Measurements from ENCODE around the gene RBPJ. TPM values are rescaled to one million over a fixed set of nuclear protein-coding genes. Genes with fewer than 3 reads are reported as not detected.

The RBPJ gene
- total and polyA plus RNA-seq, 12 donors: 10.1 to 59.1 (median 38.1) TPM

DNA sequence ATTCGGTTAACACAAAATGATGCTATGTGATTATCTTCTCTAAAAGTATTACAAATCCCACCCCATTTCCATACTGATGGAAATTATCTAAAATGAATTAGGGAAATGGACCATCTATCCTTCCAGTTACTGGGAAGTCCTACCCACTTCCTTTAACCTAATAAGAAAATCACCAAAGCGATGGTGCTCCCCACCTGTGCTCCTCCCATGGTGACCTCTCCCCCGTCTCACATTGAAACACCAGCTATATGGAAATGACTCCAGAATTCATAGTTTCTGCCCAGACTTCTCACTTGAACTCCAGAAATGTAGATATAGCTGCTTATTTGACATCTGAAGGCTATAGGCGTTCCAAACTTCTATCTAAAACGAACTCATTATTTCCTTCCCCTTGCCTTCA, 121.0 kb downstream of the RBPJ start:
- peaks cover 0 to 14% (median 4%) of the 10 kb centered on the region in 11 donors for H3K9me3 ChIP-seq
- ATAC-seq (no peak), DNase-seq (no peak)
- intact Hi-C loops (cut with DNase I): no loop called here
- H3K27me3 ChIP-seq: no peaks in the 10 kb centered on the region
- H3K4me3 ChIP-seq: no peak overlapping the region
- 98 to 99% methylated on average over 5 of the region's 5 CpGs for WGBS, 2 donors
- H3K4me1 ChIP-seq: peaks cover 0 to 9% (median 0%) of the 10 kb centered on the region in 9 donors
- TF ChIP-seq, protein P1, sequence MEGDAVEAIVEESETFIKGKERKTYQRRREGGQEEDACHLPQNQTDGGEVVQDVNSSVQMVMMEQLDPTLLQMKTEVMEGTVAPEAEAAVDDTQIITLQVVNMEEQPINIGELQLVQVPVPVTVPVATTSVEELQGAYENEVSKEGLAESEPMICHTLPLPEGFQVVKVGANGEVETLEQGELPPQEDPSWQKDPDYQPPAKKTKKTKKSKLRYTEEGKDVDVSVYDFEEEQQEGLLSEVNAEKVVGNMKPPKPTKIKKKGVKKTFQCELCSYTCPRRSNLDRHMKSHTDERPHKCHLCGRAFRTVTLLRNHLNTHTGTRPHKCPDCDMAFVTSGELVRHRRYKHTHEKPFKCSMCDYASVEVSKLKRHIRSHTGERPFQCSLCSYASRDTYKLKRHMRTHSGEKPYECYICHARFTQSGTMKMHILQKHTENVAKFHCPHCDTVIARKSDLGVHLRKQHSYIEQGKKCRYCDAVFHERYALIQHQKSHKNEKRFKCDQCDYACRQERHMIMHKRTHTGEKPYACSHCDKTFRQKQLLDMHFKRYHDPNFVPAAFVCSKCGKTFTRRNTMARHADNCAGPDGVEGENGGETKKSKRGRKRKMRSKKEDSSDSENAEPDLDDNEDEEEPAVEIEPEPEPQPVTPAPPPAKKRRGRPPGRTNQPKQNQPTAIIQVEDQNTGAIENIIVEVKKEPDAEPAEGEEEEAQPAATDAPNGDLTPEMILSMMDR (IDR thresholded peaks at IDR 0.05): no peak
- peaks cover 0 to 20% (median 3%) of the 10 kb centered on the region in 9 donors for H3K36me3 ChIP-seq
- H3K27ac ChIP-seq: no peak overlapping the region

DNA sequence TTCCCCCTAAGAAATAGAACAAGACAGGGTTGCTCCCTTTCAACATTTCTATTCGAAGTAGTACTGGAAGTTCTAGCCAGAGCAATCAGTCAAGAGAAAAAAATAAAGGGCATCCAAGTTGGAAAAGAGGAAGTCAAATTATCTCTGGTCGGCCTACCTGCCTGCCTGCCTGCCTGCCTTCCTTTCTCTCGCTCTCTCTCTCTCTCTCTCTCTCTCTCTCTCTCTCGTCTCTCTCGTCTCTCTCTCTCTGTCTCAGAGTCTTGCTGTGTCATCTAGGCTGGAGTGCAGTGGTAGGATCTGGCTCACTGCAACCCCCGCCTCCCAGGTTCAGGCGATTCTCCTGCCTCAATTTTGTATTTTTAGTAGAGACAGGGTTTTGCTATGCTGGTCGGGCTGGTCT, 126.6 kb downstream of the RBPJ start:
- Histone ChIP-seq H3K27me3 (no peaks in the 10 kb centered on the region), H3K27ac (no peak overlapping the region), H3K36me3 (no peaks in the 10 kb centered on the region), H3K9me3 (peaks cover 0 to 14% (median 4%) of the 10 kb centered on the region in 11 donors), H3K4me1 (no peaks in the 10 kb centered on the region), H3K4me3 (no peak overlapping the region)
- intact Hi-C loops (cut with DNase I): no loop called here
- ATAC-seq: no peak
- TF ChIP-seq, protein P1 (IDR thresholded peaks at IDR 0.05): no peak
- 69 to 87% methylated on average over 6 to 8 of the region's 8 CpGs for WGBS, 2 donors
- no peak for DNase-seq

DNA sequence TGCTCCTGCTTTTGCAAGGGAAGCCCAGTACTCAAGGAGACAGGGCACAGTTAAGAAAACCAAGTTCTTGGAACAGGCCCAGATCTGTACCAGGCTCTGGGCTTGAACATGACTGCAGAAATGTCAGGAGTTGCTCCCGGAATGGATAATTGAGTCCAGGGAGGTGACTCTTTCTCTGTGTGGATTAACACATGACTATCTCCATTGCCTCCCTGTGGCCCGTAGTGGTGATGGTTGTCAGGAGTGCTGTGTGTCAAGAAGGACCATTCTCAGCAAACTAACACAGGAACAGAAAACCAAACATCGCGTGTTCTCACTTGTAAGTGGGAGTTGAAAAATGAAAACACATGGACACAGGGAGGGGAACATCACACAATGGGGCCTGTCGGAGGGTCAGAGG, 129.6 kb downstream of the RBPJ start:
- H3K4me3 ChIP-seq: no peak overlapping the region
- H3K27me3 ChIP-seq: peaks cover 0 to 2% (median 0%) of the 10 kb centered on the region in 7 donors
- DNase-seq: no peak
- 79 to 83% methylated on average over 5 of the region's 5 CpGs for WGBS, 2 donors
- ATAC-seq: no peak
- TF ChIP-seq, protein P1 (IDR thresholded peaks at IDR 0.05): no peak
- H3K9me3 ChIP-seq: peaks cover 0 to 10% (median 0%) of the 10 kb centered on the region in 11 donors
- H3K36me3 ChIP-seq: no peaks in the 10 kb centered on the region
- H3K27ac ChIP-seq: no peak overlapping the region
- no peaks in the 10 kb centered on the region for H3K4me1 ChIP-seq
- intact Hi-C loops (cut with DNase I): loop anchor here in 3 of 10 donors (10.0 kb wide), 3 partner anchors 124 to 564 kb away; no protein-coding TSS in a partner anchor

DNA sequence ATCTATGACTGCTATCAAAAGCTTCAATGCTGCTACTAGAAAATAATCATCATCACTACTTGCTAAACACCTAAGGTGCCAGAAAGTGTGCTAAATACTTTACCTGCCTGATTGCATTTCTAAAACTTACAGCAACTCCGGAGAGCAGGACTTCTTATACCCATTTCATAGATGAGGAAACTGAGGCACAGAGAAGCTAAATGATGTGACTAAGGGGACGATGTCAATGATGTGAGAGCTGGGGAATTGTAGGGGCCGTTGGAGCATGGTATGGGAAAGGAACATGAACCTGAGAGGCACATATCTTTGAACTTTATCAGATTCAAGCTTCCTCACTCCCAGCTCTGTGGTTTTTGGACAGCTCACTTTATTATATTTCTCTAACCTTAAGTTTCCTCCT, 130.8 kb downstream of the RBPJ start:
- no peak overlapping the region for H3K4me3 ChIP-seq
- ATAC-seq: no peak
- no peaks in the 10 kb centered on the region for H3K36me3 ChIP-seq
- WGBS, 2 donors: 67 to 70% methylated on average over 3 of the region's 3 CpGs
- DNase-seq: no peak
- no peak overlapping the region for H3K27ac ChIP-seq
- TF ChIP-seq, protein P1 (IDR thresholded peaks at IDR 0.05): no peak
- peaks cover 0 to 7% (median 0%) of the 10 kb centered on the region in 7 donors for H3K27me3 ChIP-seq
- intact Hi-C loops (cut with DNase I): loop anchor here in 3 of 10 donors (10.0 kb wide), 3 partner anchors 123 to 563 kb away; no protein-coding TSS in a partner anchor
- H3K4me1 ChIP-seq: no peaks in the 10 kb centered on the region
- peaks cover 0 to 10% (median 0%) of the 10 kb centered on the region in 11 donors for H3K9me3 ChIP-seq
